Stimulated activated CD4-positive, alpha-beta T cell treated with anti-CD3 and anti-CD28 coated beads, Interleukin-2, amount 100 ng/mL, for 24 hours (primary cell): ENCODE data around the gene SSR1.
"Not testable (repeated sequence)": the region's sequence is repeated elsewhere in the genome, so short reads cannot be mapped to it uniquely, and the experiment has no call there.

Source experiments
- DNase-seq, 2 donors: peaks; one replicate each; pipeline ENCODE4 v3.0.0-alpha.2; 2020

The SSR1 gene

DNA sequence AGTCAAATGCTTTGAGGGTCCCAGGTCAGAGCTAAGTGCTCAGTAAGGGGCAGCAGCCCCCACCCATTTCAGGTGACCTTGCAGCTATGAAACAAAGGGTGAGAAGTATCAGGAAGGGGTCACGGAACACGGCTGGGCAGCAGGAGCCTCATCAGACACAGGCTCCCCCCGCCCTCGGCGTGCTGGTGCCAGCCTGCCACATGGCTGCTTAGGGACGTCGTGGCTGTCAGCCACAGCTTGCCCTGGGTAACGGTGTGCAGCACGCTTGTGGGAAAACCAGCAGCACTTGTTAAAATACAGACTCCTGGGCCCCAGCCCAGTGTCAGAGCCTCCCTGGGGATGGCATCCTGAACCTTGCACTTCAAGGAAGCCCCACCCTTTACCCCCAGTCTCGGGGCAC is 39.3 kb downstream of the SSR1 start:
- no peak for DNase-seq

DNA sequence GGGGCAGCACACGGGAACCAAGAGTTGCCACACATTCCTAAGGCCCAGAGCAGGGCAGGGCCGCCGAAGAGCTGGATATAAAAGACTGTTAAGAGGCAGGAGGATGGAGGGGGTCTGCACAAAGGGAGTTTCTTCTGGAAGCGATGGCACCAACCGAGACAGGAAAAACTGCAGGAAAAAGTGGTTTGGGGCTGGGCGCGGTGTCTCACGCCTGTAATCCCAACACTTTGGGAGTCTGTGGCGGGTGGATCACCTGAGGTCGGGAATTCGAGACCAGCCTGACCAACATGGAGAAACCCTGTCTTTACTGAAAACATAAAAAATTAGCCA is 41.8 kb downstream of the SSR1 start:
- no peak for DNase-seq

DNA sequence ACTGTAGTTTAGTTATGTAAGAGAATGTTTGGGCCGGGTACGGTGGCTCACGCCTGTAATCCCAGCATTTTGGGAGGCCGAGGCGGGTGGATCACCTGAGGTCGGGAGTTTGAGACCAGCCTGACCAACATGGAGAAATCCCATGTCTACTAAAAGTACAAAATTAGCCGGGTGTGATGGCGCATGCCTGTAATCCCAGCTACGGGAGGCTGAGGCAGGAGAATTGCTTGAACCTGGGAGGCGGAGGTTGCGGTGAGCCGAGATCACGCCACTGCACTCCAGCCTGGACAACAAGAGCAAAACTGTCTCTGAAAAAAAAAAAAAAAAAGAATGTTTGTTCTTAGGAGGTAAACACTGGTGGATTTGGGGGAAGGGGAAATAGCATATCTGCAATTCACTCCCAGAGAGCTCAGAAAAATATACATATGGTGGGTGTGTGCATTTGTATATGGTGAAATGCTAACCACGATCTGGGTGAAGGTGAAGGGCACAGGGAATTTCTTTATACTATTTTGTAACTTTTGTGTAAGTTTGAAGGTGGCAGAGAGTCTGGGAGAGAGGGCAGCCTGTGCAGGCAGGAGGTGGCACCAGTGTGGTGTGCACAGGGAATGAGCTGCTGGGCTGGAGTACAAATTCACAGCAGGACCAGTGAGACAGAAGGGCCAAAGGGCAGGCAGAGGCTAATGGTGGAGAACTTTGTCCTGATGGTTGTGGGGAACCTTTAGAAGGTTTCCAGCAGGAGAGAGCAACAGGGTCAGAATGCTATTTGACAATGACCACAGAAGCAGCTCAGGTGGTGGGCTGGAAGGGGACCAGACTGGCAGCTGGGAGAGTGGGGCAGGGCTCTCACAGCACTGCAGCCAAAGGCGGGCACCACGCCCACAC is 42.4 kb downstream of the SSR1 start:
- DNase-seq: no peak

DNA sequence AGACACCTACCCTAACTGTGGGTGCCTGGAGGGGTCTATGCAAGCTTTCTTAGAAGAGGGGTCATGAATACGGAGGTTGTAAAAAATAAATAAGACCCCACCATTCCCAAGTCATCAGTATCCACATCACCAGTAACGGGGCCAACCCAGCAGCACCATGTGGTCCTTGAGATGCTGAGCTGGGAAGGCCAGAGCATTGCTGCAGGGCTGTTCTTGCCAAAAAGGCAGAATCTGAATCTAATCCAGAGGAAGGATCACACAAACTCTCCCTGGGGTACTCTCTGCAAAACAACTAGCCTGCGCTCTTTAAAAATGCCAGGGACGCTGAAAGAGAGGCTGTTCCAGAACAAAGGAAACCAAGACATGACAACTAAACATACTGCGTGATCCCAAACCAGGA is 43.2 kb downstream of the SSR1 start:
- DNase-seq: no peak

DNA sequence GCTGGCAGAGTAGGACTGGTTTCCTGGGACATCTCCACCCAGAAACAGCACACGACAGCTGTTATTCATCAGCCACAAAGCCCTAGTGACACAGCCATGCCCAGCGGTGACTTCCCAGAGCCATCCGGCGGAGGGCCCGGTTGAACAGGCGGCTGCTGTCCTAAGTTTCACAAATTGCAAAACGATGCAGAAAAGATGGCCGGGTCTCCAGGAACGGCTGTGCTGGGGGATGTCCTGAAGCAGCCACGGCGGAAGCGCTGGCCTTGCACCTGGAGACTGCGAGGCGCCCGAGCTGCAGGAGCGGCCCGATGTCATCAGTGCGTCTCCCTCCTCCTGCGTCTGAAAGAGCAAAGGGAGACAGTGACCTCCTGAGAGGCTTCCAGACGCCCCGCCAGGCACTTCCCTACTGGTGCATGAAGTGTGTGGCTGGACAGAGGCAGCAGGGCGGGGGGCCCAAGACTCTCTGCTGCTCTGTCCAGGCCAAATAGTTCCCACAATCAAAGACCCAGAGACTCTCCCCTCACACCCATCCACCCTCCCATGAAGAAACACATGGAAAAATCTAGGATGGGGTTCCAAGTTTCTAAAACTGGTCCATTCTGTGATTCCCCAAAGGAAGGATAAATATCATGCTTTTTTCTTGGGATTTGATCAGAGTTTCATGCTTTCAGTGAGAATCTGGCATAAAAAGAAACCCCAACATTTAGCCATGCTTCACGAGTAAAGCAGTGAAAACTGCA is 44.0 kb downstream of the SSR1 start:
- no peak for DNase-seq

DNA sequence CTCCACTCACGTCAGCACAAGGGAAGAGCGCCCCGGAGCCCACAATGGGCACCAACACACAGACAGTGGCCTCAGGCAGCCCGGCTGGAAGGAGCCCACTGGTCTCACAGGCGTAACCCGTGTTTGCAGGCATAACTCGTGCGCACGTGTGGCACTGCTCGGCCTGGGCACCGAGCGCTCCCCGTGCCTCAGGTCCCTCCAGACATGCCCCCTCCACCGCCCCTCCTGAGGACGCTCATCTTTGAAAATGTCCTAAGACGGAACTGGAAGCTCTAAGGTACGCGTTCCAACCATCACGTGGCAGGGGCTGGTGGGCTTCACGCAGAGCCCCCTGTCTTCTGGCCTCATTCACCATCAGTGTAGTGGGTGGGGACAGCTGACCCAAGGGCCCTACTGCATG is 44.6 kb downstream of the SSR1 start:
- no peak for DNase-seq

DNA sequence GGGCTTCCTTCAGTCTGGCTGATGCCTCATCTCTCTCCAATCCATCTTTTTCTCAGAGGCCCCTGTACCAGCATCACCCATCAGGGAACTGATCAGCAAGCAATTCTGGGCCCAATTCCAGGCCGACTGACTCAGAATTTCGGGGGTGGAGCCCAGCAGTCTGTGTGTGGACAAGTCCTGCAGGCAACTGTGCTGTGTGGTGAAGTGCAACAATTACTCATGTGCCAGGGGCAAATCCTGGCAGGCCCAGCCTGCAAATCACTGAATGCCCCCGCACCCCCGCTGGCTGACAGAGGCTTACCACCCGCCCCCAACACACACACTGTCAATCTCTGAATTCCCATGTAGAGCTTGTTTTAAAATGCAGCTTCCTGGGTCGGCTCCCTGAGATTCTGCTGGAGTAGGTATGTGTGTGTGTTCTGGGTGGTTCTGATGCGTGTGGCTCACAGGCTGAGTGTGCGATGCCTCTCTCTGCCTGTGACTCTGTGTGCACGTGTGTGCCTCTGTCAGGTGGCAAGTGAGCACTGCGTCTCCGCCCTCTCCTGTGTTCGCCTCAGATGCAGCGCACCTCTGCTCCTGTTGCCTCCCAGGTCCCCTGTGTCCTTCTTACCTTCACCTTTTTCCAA is 45.4 kb downstream of the SSR1 start:
- DNase-seq: no peak

DNA sequence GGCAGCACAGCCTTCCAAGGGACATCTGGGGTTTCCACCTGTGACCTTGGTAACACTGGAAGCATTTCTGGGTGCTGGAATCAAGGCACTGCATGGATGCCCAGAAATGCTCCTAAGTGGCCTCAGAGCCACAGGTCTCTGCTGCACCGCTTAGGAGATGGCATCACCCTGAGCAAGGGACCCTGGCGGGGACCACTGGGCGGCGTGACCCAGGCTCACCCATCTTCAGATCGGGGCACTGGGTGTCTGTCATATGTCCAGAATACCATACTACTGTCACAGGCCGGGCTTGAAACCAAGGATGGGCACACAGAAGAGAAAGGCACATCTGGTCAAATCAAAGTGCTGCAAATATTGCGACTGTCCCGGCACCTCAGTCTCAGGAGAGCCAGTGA is 45.9 kb downstream of the SSR1 start:
- DNase-seq: no peak

DNA sequence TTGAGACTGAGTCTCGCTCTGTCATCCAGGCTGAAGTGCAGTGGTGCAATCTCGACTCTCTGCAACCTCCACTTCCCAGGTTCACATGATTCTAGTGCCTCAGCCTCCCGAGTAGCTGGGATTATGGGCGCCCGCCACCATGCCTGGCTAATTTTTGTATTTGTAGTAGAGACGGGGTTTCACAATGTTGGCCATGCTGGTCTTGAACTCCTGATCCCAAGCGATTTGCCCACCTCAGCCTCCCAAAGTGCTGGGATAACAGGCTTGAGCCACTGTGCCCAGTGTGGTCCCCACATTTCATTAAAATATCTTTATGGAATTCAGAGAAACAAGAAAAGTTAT is 47.6 kb downstream of the SSR1 start:
- not testable (repeated sequence) for DNase-seq

DNA sequence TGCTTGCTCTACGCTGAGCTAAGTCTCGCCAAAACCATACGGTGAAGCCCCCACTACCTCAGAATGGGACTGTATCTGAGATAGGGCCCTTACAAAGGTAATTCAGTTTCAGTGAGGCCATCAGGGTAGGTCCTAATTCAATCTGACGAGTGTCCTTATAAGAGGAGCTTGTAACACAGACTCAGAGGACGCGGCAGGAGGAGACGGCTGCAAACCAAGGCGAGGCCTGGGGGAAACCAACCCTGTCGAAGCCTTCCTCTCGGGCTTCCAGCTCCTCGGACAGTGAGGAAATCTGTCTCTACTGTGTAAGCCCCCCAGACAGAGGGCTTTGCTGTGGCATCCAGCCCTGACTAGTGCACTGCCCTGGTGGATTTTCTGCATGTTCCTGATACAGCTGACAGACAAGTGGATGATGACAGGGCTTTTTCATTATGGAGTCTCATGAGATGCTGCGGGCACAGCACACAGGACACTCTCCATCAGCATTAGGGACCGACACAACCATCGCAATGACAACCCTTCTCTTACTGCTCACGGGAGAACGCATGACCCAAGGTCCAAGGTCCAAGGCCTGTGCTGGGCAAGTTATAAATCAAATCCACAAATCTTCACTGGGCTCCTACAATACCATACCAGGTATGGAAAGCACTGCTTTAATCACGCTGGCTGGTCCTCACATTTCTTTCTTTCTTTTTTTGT is 48.2 kb downstream of the SSR1 start:
- no peak for DNase-seq

DNA sequence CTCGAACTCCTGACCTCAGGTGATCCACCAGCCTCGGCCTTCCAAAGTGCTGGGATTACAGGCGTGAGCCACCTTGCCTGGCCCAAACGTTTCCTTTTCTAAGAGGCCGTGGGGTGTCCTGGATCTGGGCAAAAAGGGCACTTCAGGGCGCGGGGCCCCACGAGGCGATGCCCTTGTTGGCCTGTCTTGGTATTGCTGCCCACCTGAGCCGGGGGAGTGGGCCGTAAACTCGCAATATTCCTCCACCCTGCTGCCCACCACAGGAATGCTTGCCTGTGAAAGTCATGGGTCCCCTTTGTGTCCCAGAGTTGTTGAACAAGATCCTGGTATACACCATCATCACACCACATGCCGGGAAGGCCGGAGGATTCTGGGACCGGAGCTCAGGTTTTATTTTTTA is 49.0 kb downstream of the SSR1 start:
- DNase-seq: no peak

DNA sequence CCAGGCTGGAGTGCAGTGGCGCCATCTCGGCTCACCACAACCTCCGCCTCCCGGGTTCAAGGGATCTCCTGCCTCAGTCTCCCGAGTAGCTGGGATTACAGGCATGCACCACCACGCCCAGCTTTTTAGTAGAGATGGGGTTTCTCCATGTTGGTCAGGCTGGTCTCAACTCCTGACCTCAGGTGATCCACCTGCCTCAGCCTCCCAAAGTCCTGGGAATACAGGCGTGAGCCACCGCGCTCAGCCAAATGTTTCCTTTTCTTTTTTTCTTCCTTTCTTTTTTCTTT is 49.5 kb downstream of the SSR1 start:
- DNase-seq: not testable (repeated sequence)

DNA sequence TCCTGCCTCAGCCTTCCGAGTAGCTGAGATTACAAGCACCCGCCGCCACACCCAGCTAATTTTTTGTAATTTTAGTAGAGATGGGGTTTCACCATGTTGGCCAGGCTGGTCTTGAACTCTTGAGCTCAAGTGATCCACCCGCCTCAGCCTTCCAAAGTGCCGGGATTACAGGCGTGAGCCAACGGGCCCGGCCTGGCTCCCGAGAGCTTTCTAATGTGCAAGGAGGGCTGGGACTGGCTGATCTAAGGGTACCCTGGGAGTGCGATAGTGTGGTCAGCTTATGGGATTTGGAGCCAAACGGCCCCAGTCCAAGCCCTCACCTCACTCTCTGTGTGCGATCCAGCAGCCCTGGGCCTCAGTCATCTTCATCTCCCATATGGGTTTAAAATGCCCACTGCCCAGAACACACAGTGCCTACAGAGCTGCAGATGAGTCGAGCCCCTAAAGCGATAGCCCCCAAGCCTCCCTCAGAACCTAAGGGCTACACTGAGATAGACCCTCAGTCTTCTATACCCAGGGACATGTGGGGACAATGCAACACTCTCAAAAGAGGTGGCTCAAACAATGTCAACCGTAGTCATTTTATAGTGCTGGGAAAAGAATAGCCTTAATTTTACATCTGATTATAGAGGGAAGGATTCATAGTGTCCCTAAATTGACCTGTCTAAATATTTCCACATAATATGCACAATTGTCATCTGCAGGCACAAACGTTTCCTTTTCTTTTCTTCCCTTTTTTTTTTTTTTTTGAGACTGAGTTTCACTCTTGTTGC is 50.1 kb downstream of the SSR1 start:
- no peak for DNase-seq

DNA sequence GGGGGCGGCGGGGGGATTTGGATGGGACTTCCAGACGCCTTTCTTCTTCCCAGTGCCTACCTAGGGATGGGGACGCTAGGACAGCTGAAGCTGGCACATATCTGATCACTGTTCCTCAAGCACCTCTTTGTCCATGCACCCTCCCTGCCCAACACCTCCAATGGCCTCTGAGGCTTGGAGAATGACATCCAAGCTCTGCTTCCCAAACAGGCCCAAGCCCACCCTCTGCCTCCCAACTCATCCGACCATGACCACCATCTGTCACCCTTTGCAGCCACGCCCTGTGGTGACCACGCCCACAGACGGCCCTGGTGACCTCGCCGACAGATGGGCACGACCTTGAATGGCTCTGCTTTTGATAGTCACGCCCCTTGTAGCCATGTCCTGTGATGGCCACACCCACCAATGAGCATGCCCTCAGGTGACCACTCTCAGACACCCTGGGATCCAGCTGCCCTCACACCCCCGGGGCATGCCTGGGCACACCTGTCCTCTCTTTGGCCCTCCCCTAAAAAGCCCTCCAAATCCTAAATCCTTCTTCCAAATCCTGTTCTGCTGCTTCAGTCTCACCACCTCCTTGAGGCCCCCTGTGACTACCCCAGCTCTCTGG is 51.0 kb downstream of the SSR1 start:
- no peak for DNase-seq

DNA sequence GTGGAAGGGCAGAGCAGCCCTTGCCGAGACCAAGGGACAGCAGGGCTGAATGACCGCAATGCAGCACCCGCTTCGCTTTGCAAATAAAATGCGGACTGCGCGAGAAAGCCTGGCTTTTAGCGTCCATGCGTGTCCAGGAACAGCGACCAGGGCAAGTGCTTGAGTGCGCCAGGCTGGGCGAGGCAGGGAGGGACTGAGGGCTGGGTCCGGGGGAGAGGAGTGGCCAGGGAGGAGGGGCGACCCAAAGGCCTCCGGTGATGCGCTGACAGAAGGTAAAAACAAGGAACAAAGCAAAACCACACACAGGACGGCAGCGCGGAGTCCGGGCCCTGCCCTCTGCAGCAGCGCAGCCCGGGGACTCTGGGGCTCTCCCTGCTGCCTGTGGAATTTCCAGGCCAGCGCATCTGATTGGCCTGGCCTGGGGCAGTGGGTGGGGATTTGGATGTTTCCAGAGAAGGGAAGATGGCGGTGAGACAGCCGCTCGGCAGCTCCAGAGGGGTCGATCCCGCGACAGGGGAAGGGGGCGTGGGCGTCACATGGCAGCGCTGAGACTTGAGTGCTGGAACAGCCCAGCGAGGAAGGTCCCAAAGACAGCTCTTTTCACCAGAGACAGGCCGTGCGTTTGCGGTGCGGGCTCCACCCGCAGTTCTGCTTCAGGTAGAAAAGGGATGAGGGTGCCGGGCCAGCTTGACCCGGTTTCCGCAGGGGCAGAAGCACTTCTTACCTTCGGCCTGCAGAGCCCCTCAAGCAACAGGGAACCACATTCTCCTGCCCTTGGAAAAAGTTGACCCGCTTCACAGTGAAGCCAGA is 51.8 kb downstream of the SSR1 start:
- peak; percentile 62 to 72 for DNase-seq

DNA sequence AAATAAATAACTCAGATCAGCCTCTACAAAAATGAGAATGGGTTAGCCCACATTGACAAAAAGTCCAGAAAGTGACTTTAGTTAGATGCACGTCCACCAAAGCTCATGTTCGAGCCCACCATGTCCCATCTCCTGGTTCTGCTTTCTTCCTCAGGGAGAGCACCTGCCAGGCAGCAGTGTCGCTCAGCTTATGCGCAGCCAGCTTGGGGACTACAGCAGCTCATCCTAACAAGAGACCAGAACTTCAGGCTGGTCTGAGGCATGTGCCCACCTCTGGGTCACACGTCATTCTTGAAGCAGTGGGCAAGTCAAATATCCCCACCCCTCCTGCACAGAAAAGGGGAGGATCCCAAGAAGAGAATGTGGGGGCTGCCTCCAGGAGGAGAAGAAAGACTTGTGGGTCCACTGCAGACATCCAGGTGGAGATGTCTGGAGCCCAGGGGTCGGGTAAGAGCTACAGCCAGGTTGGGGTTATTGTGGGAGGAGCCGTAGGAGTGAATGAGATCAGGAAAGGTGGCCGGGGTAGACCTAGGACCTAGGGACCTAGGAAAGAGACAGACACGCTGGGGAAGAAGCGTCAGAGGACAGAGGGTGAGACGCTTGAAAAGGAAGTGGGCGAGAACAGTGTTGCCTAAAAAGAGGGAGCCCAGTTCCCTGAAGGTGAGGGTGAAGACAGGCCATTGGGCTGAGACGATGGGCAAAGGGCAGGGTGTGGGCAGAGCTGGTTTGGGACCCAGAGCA is 52.5 kb downstream of the SSR1 start:
- no peak for DNase-seq

DNA sequence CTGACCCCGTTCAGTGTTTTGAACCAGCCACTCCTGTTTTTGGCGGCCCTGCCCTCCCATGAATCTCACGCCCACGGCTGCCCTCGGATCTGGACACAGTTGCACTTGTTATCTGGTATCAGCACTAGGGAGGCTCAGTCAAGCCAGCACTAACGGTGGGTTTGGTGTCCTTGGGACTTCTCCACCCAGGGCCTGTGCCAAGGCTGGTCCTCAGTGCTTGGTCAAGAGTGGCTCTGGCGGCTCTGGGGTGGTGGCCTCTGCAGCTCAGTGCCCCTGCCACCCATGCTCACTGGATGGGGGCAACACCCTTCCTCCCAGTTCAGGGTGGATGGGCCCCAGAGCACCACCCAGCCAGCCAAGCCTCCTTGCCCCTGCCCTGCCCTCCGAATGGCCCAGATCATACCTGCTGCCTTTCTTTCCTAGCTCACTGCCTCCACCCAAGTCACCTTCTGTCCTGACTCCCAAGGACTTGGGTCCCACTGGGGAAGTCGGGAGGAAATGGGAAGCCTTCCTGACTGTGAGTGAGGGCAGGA is 54.7 kb downstream of the SSR1 start:
- no peak for DNase-seq

DNA sequence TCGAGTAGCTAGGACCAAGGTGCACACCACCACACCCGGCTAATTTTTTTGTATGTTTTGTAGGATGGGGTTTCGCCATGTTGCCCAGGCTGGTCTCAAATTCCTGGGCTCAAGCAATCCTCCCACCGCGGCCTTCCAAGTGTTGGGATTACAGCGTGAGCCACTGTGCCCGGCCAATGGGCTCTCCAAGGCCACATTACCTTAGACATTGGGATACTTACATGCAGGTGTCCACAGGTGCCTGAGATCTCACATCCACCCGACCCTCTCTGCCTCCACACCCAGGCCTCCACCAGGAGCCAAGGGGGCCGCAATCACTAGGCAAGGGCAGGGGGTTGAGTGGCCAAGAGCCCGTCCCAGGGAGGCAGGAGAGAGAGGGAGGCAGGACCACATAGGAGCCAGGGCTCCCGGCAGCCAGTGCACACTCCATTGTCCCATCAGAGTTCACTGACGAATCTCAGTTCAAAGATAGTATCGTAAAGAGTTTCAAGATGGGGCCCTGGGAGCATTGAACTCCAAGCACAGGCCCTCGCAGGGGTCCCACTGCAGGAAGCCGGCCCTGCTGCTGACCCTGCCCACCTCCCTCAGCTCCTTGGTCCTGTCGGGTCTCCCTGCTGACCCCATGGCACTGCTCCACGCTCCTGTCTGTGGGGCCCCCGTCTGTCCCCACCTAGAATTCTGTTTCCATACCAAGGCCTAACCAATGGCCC is 55.3 kb downstream of the SSR1 start:
- DNase-seq: no peak

DNA sequence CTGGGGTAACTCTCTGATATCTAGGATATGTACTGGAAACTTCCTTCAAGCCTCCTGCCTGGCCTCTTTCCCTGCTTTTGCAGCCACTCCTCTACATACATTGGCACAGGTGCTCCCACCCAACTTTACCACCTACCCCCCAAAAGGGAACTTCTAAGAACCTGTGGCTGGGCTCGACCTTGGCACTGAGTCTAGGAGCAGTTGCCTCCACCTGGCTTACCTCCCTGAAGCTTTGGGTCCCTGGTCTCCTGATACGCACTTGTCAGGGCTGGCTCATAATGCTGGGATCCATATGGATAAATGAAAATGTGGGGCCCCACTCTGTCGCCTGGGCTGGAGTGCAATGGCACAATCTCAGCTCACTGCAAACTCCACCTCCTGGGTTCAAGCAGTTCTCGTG is 56.2 kb downstream of the SSR1 start:
- no peak for DNase-seq

DNA sequence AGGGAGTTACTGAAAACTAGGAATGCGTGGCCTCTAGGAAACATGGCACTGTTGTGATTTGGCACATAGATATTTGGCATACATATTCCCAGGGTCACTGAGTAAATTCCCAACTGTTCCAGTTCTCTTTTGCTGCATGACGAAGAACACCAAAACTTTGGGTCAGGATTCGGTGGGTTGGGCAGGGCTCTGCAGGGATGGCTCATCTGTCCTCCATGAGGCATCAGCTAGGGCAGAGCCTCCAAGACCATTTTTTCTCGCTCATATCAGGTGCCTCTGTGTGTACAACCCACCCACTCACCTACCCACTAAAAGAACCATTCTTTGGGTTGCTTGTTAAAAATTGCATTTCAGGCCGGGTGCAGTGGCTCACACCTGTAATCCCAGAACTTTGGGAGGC is 57.1 kb downstream of the SSR1 start:
- no peak for DNase-seq
